ENCODE results near the gene SPR.

DNA sequence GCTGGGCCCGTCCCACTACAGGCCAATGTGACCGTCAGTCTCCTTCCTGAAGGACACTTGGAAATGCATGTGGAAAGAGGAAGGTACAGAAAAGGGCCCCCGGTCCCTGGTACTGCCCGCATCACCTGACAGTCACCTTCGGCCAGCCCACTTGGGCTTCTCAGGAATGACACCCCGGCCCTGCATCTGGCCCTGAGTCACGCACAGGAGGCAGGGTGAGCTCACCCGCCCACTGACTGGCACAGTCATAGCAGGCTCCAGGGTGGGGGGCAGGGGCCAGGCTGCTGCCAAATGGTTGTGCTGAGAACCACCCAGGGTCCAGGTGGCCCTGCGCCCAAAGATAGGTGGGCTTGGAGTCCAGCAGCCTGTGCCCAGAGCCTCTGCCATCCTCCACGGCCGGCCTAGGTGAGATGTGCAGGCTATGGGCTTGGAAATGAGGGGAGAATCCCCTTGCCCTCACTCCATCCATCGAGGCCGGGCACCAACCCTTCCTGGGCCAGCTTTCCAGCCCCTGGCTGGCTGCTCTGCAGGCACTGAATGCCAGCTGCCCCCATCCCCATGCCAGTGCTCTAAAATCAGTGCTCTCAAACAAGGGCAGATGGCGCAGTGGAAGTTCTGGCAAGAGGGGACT lies 44.2 kb downstream of the SPR start:
- TF ChIP-seq FOXM1 (IDR thresholded peaks at IDR 0.05; ENCODE audit: low read depth) (no peak), FOXM1 (CRISPR knock-in tag; IDR thresholded peaks at IDR 0.05; ENCODE audit: low read depth) (no peak), EZH2 (IDR thresholded peaks at IDR 0.05; ENCODE audit: borderline replicate concordance, low read depth, low read length) (no peak), KAT7 (CRISPR knock-in tag; IDR thresholded peaks at IDR 0.05; ENCODE audit: borderline replicate concordance) (no peak), CHCHD3 (CRISPR knock-in tag; IDR thresholded peaks at IDR 0.05) (no peak), NFE2L1 (tag; IDR thresholded peaks at IDR 0.05; ENCODE audit: borderline replicate concordance, low read depth) (no peak), CEBPB (tag; IDR thresholded peaks at IDR 0.05) (no peak), ELK1 (CRISPR knock-in tag; IDR thresholded peaks at IDR 0.05) (no peak), TCF7L2 (IDR thresholded peaks at IDR 0.05; ENCODE audit: low read depth, low read length) (no peak), SMARCE1 (IDR thresholded peaks at IDR 0.05) (no peak)
- TF ChIP-seq, protein P1, sequence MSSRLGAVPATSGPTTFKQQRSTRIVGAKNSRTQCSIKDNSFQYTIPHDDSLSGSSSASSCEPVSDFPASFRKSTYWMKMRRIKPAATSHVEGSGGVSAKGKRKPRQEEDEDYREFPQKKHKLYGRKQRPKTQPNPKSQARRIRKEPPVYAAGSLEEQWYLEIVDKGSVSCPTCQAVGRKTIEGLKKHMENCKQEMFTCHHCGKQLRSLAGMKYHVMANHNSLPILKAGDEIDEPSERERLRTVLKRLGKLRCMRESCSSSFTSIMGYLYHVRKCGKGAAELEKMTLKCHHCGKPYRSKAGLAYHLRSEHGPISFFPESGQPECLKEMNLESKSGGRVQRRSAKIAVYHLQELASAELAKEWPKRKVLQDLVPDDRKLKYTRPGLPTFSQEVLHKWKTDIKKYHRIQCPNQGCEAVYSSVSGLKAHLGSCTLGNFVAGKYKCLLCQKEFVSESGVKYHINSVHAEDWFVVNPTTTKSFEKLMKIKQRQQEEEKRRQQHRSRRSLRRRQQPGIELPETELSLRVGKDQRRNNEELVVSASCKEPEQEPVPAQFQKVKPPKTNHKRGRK (tag; IDR thresholded peaks at IDR 0.05) = no peak

Data from K562 (cell line).